HepG2 (cell line): ENCODE measurements around the gene RPH3AL. TPM values are rescaled to one million over a fixed set of nuclear protein-coding genes. Genes with fewer than 3 reads are reported as not detected.

Experiments used
- CHD2 ChIP-seq: IDR thresholded peaks from 2 replicates; pipeline ENCODE4 v1.6.1; 2011; ENCODE audit warnings: low read depth, low read length, improper control_type of control experiment
- DDIT3 ChIP-seq: sonication (generic); formaldehyde crosslinking; IDR thresholded peaks from 2 replicates; pipeline ENCODE4 v1.4.0; 2020; ENCODE audit warnings: mild to moderate bottlenecking, missing genetic modification reagents
- EP300 ChIP-seq, 3 experiments: sonication (generic) in 1 of 3; formaldehyde crosslinking in 1 of 3; IDR thresholded peaks; 2 replicates each; pipeline versions ENCODE4 v1.5.1 to v1.6.1; 2011 to 2020; ENCODE audit warnings: low read depth in 2 of 3, low read length in 2 of 3, borderline replicate concordance in 1 of 3, improper control_type of control experiment in 1 of 3, mild to moderate bottlenecking in 1 of 3, missing genetic modification reagents in 1 of 3, moderate library complexity in 1 of 3
- IKZF1 ChIP-seq: fragments of 450-650 bp; IDR thresholded peaks from 2 replicates; pipeline ENCODE4 v1.7.1; 2016
- JUND ChIP-seq: sonication (generic); formaldehyde crosslinking; IDR thresholded peaks from 2 replicates; pipeline ENCODE4 v1.8.0; 2022; ENCODE audit warnings: mild to moderate bottlenecking, missing genetic modification reagents
- LRRFIP1 ChIP-seq: sonication (generic); formaldehyde crosslinking; conservative IDR thresholded peaks from 2 replicates; pipeline ENCODE4 v1.4.0; 2020; ENCODE audit warnings: missing genetic modification reagents
- MEIS1 ChIP-seq: sonication (generic); formaldehyde crosslinking; IDR thresholded peaks from 2 replicates; pipeline ENCODE4 v1.9.0; 2021; ENCODE audit warnings: mild to moderate bottlenecking, missing genetic modification reagents, moderate library complexity, borderline replicate concordance
- PCBP2 ChIP-seq: fragments of 200-400 bp; formaldehyde crosslinking; optimal IDR thresholded peaks from 2 replicates; pipeline ENCODE3; 2018; ENCODE audit warnings: low read length, low read depth; ENCODE audit not compliant: poor library complexity, severe bottlenecking
- POLR2A ChIP-seq, 2 experiments: IDR thresholded peaks; 2 replicates each; pipeline ENCODE4 v1.6.1; 2011; ENCODE audit warnings: low read depth in 2 of 2, low read length in 2 of 2, mild to moderate bottlenecking in 1 of 2, moderate library complexity in 1 of 2; ENCODE audit not compliant: insufficient read depth in 1 of 2
- POLR2AphosphoS5 ChIP-seq: IDR thresholded peaks from 2 replicates; pipeline ENCODE4 v1.6.1; 2012; ENCODE audit warnings: low read depth, low read length
- PRPF4 ChIP-seq: fragments of 200-400 bp; formaldehyde crosslinking; IDR thresholded peaks from 2 replicates; pipeline ENCODE4 v1.6.1; 2016; ENCODE audit warnings: low read length, low read depth; ENCODE audit not compliant: poor library complexity, severe bottlenecking
- SMAD1 ChIP-seq: sonication (generic); formaldehyde crosslinking; IDR thresholded peaks from 2 replicates; pipeline ENCODE4 v1.4.0; 2020; ENCODE audit warnings: missing genetic modification reagents, low read depth, mild to moderate bottlenecking, borderline replicate concordance
- ZBTB38 ChIP-seq: sonication (generic); formaldehyde crosslinking; IDR thresholded peaks from 2 replicates; pipeline ENCODE4 v1.5.1; 2020; ENCODE audit warnings: mild to moderate bottlenecking, missing genetic modification reagents
- ZC3H4 ChIP-seq: sonication (generic); formaldehyde crosslinking; IDR thresholded peaks from 2 replicates; pipeline ENCODE4 v1.4.0; 2020; ENCODE audit warnings: missing genetic modification reagents, borderline replicate concordance
- ZKSCAN5 ChIP-seq: sonication (generic); formaldehyde crosslinking; IDR thresholded peaks from 2 replicates; pipeline ENCODE4 v1.5.1; 2020; ENCODE audit warnings: mild to moderate bottlenecking, missing genetic modification reagents
- ZNF556 ChIP-seq: sonication (generic); formaldehyde crosslinking; IDR thresholded peaks from 2 replicates; pipeline ENCODE4 v1.4.0; 2020; ENCODE audit warnings: mild to moderate bottlenecking, missing genetic modification reagents, borderline replicate concordance
- ZNF616 ChIP-seq: sonication (generic); formaldehyde crosslinking; IDR thresholded peaks from 2 replicates; pipeline ENCODE4 v1.5.0; 2020; ENCODE audit warnings: low read depth, mild to moderate bottlenecking, missing genetic modification reagents
- ZSCAN31 ChIP-seq: sonication (generic); formaldehyde crosslinking; IDR thresholded peaks from 2 replicates; pipeline ENCODE4 v1.5.0; 2020; ENCODE audit warnings: low read depth, mild to moderate bottlenecking, missing genetic modification reagents
- polyA plus RNA-seq, 8 experiments: library from polyadenylated mRNA; depleted of rRNA in 3 of 8; stranded (reverse) in 7 of 8; unstranded in 1 of 8; fragments of >200 nt; fragmentation: Illumina TruSeq in 4 of 8; extraction: Trizol in 4 of 8; gene quantifications; 2 replicates each; pipeline versions ENCODE4 v1.2.1 to v1.2.3, GENCODE V29; 2011 to 2016; ENCODE audit warnings: low read depth in 4 of 8, missing spikeins in 1 of 8, mixed read lengths in 1 of 8; ENCODE audit not compliant: insufficient read depth in 1 of 8
- total RNA-seq, 5 experiments: library from RNA; depleted of rRNA; stranded (reverse); fragments of >200 nt; fragmentation: Illumina TruSeq; extraction: Trizol; gene quantifications; 2 replicates each; pipeline ENCODE4 v1.2.3, GENCODE V29; 2016; ENCODE audit warnings: low read depth in 1 of 5
- TF ChIP-seq, protein P1 (sequence below): sonication (generic); formaldehyde crosslinking; IDR thresholded peaks from 2 replicates; pipeline ENCODE4 v1.4.0; 2020; ENCODE audit warnings: missing genetic modification reagents
- TF ChIP-seq, protein P2 (sequence below): sonication (generic); formaldehyde crosslinking; IDR thresholded peaks from 2 replicates; pipeline ENCODE4 v1.4.0; 2020; ENCODE audit warnings: missing genetic modification reagents
- TF ChIP-seq, protein P3 (sequence below): fragments of 450-650 bp; IDR thresholded peaks from 2 replicates; pipeline ENCODE4 v1.6.1; 2017

RPH3AL gene
- total and polyA plus RNA-seq, 2 of the 13 experiments (the other 11 are each of a cell fraction or from before 2014, with no cell fraction given): 7.8 to 16.4 TPM

- TF ChIP-seq DDIT3 (CRISPR knock-in tag) (no peak), POLR2A (IDR thresholded peaks at IDR 0.05; ENCODE audit: insufficient read depth in 1 of 2, low read depth in 2 of 2, low read length in 2 of 2) (no peak), IKZF1 (no peak), POLR2AphosphoS5 (no peak), ZNF616 (no peak), ZSCAN31 (CRISPR knock-in tag) (no peak), EP300 (IDR thresholded peaks at IDR 0.05; ENCODE audit: low read depth in 2 of 2, low read length in 2 of 2) (peak; percentile 36 to 44; a peak in 1 of 4 replicates), EP300 (CRISPR knock-in tag; IDR thresholded peaks at IDR 0.05; ENCODE audit: borderline replicate concordance) (no peak), ZNF556 (CRISPR knock-in tag) (no peak), PCBP2 (no peak), ZC3H4 (no peak), ZBTB38 (CRISPR knock-in tag) (peak; percentile 5), ZKSCAN5 (no peak), JUND (CRISPR knock-in tag) (peak; percentile 88), CHD2 (no peak), MEIS1 (CRISPR knock-in tag) (no peak), LRRFIP1 (CRISPR knock-in tag) (no peak), PRPF4 (no peak), SMAD1 (CRISPR knock-in tag) (no peak)
- TF ChIP-seq, protein P1, sequence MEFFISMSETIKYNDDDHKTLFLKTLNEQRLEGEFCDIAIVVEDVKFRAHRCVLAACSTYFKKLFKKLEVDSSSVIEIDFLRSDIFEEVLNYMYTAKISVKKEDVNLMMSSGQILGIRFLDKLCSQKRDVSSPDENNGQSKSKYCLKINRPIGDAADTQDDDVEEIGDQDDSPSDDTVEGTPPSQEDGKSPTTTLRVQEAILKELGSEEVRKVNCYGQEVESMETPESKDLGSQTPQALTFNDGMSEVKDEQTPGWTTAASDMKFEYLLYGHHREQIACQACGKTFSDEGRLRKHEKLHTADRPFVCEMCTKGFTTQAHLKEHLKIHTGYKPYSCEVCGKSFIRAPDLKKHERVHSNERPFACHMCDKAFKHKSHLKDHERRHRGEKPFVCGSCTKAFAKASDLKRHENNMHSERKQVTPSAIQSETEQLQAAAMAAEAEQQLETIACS: no peak
- TF ChIP-seq, protein P2, sequence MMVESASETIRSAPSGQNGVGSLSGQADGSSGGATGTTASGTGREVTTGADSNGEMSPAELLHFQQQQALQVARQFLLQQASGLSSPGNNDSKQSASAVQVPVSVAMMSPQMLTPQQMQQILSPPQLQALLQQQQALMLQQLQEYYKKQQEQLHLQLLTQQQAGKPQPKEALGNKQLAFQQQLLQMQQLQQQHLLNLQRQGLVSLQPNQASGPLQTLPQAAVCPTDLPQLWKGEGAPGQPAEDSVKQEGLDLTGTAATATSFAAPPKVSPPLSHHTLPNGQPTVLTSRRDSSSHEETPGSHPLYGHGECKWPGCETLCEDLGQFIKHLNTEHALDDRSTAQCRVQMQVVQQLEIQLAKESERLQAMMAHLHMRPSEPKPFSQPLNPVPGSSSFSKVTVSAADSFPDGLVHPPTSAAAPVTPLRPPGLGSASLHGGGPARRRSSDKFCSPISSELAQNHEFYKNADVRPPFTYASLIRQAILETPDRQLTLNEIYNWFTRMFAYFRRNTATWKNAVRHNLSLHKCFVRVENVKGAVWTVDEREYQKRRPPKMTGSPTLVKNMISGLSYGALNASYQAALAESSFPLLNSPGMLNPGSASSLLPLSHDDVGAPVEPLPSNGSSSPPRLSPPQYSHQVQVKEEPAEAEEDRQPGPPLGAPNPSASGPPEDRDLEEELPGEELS (CRISPR knock-in tag): peak; percentile 44; the same call in 1 of the 2 replicates
- TF ChIP-seq, protein P3, sequence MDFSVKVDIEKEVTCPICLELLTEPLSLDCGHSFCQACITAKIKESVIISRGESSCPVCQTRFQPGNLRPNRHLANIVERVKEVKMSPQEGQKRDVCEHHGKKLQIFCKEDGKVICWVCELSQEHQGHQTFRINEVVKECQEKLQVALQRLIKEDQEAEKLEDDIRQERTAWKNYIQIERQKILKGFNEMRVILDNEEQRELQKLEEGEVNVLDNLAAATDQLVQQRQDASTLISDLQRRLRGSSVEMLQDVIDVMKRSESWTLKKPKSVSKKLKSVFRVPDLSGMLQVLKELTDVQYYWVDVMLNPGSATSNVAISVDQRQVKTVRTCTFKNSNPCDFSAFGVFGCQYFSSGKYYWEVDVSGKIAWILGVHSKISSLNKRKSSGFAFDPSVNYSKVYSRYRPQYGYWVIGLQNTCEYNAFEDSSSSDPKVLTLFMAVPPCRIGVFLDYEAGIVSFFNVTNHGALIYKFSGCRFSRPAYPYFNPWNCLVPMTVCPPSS: no peak
These were observed 70.4 kb downstream of the RPH3AL start (continued) for GRCh38 chr17:282000-282911.
